CD4-positive, alpha-beta T cell (primary cell): ENCODE results near the gene MACC1. TPM values are rescaled to one million over a fixed set of nuclear protein-coding genes. Genes with fewer than 3 reads are reported as not detected.

Experiments used
- ATAC-seq: fragments of 200-7000 bp; cut with Tn5 transposase; one replicate; pipeline ENCODE4 v1.10.0; 2022; ENCODE audit warnings: mild to moderate bottlenecking; ENCODE audit not compliant: poor library complexity
- CTCF ChIA-PET: fragments of 350-600 bp; sonication (Branson Sonifier 250); formaldehyde crosslinking; loops from one replicate; lab custom pipeline; 2021; ENCODE audit warnings: antibody characterized with exemption, inconsistent platforms; lab: Charles Lee
- POLR2A ChIA-PET: fragments of 350-600 bp; sonication (Branson Sonifier 250); formaldehyde crosslinking; loops from one replicate; lab custom pipeline; 2021; ENCODE audit warnings: antibody characterized with exemption, inconsistent platforms; lab: Charles Lee
- DNase-seq, 14 experiments: peaks; one replicate each; pipeline ENCODE4 v3.0.0-alpha.2; 2013 to 2020; ENCODE audit warnings: mixed read lengths in 2 of 14
- H3K27ac ChIP-seq, 2 donors: one replicate each; pipeline versions ENCODE4 v1.5.1 to v1.7.0; 2013; ENCODE audit warnings: low read length in 2 of 2, low read depth in 1 of 2, mild to moderate bottlenecking in 1 of 2
- H3K27me3 ChIP-seq, 2 experiments: 1 replicate in 1 of 2; 2 replicates in 1 of 2; pipeline versions ENCODE4 v1.6.1 to v1.7.0; 2013; ENCODE audit warnings: low read length in 2 of 2, control low read depth in 1 of 2, mild to moderate bottlenecking in 1 of 2, moderate library complexity in 1 of 2; ENCODE audit not compliant: insufficient read depth in 2 of 2, control insufficient read depth in 1 of 2
- H3K36me3 ChIP-seq: one replicate; pipeline ENCODE4 v1.6.1; 2013; ENCODE audit warnings: low read length, control low read depth; ENCODE audit not compliant: insufficient read depth
- H3K4me1 ChIP-seq: one replicate; pipeline ENCODE4 v1.6.1; 2013; ENCODE audit warnings: low read length, control low read depth; ENCODE audit not compliant: insufficient read depth
- H3K4me3 ChIP-seq: one replicate; pipeline ENCODE4 v1.5.1; 2013; ENCODE audit warnings: mild to moderate bottlenecking, low read length, moderate library complexity
- H3K9me3 ChIP-seq, 2 experiments: 1 replicate in 1 of 2; 2 replicates in 1 of 2; pipeline versions ENCODE4 v1.6.1 to v1.7.0; 2013; ENCODE audit warnings: low read length in 2 of 2, mild to moderate bottlenecking in 2 of 2, control low read depth in 1 of 2, moderate library complexity in 1 of 2; ENCODE audit not compliant: control insufficient read depth in 1 of 2, insufficient read depth in 1 of 2
- H3K27ac Mint-ChIP-seq: one replicate; pipeline ENCODE4 v1.8.0; 2020; ENCODE audit warnings: mixed read lengths
- H3K27me3 Mint-ChIP-seq: one replicate; pipeline ENCODE4 v1.8.0; 2021; ENCODE audit warnings: mixed read lengths
- H3K36me3 Mint-ChIP-seq: one replicate; pipeline ENCODE4 v1.8.0; 2021; ENCODE audit warnings: low read depth, mixed read lengths
- H3K4me1 Mint-ChIP-seq: one replicate; pipeline ENCODE4 v1.8.0; 2021; ENCODE audit warnings: low read depth, mixed read lengths
- H3K4me3 Mint-ChIP-seq: one replicate; pipeline ENCODE4 v1.8.0; 2020; ENCODE audit warnings: mild to moderate bottlenecking, mixed read lengths
- H3K9me3 Mint-ChIP-seq: one replicate; pipeline ENCODE4 v1.8.0; 2020; ENCODE audit warnings: mixed read lengths
- CTCF ChIP-seq: fragments of 200-600 bp; IDR thresholded peaks from one replicate; pipeline ENCODE4 v1.8.0; 2022; ENCODE audit warnings: antibody characterized with exemption, mild to moderate bottlenecking
- intact Hi-C, 2 experiments: fragments of 100-400 bp; cut with DNase I in 1 of 2; cut with micrococcal nuclease in 1 of 2; formaldehyde crosslinking; loops; one replicate each; pipeline versions ENCODE4 v1.15.1 to v1.9.0; 2023 to 2025; cut with DNase I, micrococcal nuclease
- total RNA-seq, 174 experiments: library from RNA in 2 of 174; stranded (reverse) in 2 of 174; gene quantifications; one replicate each; pipeline ENCODE4 v1.2.3 and lab custom pipeline; 2021 to 2026

The MACC1 gene
- total RNA-seq, 2 experiments from 2014 or later = 0.05 to 0.14 TPM

- ATAC-seq = no peak
- intact Hi-C loops = no loop called here
- no peaks in the 10 kb centered on the region for H3K36me3 ChIP-seq
- ChIA-PET CTCF (no interaction called here), POLR2A (no interaction called here)
- Mint-ChIP-seq H3K4me1 (no peaks in the 10 kb centered on the region), H3K4me3 (no peak overlapping the region), H3K36me3 (no peaks in the 10 kb centered on the region), H3K9me3 (no peaks in the 10 kb centered on the region), H3K27me3 (no peaks in the 10 kb centered on the region), H3K27ac (no peak overlapping the region)
- no peaks in the 10 kb centered on the region for H3K4me1 ChIP-seq
- no peak overlapping the region for H3K27ac ChIP-seq
- no peak for TF ChIP-seq CTCF
- no peak overlapping the region for H3K4me3 ChIP-seq
- H3K9me3 ChIP-seq = no peaks in the 10 kb centered on the region
- no peak for DNase-seq
- no peaks in the 10 kb centered on the region for H3K27me3 ChIP-seq
Measured at GRCh38 chr7:20257212-20257611, 40.0 kb upstream of the MACC1 start.

GRCh38 chr7:20249920-20250319, 32.7 kb upstream of the MACC1 start:
- no peak overlapping the region for H3K4me3 ChIP-seq
- Mint-ChIP-seq H3K27ac (no peak overlapping the region), H3K36me3 (no peaks in the 10 kb centered on the region), H3K4me3 (no peak overlapping the region), H3K9me3 (no peaks in the 10 kb centered on the region), H3K27me3 (no peaks in the 10 kb centered on the region), H3K4me1 (no peaks in the 10 kb centered on the region)
- H3K9me3 ChIP-seq = no peaks in the 10 kb centered on the region
- intact Hi-C loops = no loop called here
- DNase-seq (no peak), ATAC-seq (no peak)
- POLR2A ChIA-PET = no interaction called here
- H3K36me3 ChIP-seq = no peaks in the 10 kb centered on the region
- no peak overlapping the region for H3K27ac ChIP-seq
- H3K4me1 ChIP-seq = no peaks in the 10 kb centered on the region
- no peaks in the 10 kb centered on the region for H3K27me3 ChIP-seq
- TF ChIP-seq CTCF = no peak
- CTCF ChIA-PET = no interaction called here

GRCh38 chr7:20249376-20249775, 32.2 kb upstream of the MACC1 start:
- POLR2A ChIA-PET = no interaction called here
- H3K27me3 Mint-ChIP-seq = no peaks in the 10 kb centered on the region
- DNase-seq = no peak

More at GRCh38 chr7:20249376-20249775, 32.2 kb upstream of the MACC1 start:
- Histone ChIP-seq H3K4me3 (no peak overlapping the region), H3K36me3 (no peaks in the 10 kb centered on the region), H3K9me3 (no peaks in the 10 kb centered on the region), H3K4me1 (no peaks in the 10 kb centered on the region), H3K27me3 (no peaks in the 10 kb centered on the region), H3K27ac (no peak overlapping the region)
- intact Hi-C loops = no loop called here
- Mint-ChIP-seq H3K9me3 (no peaks in the 10 kb centered on the region), H3K4me1 (no peaks in the 10 kb centered on the region), H3K36me3 (no peaks in the 10 kb centered on the region), H3K4me3 (no peak overlapping the region), H3K27ac (no peak overlapping the region)
- ATAC-seq = no peak
- no peak for TF ChIP-seq CTCF
- CTCF ChIA-PET = no interaction called here
